HCT116 (cell line): Measurements from ENCODE around the gene RRAS2.

ENCODE experiments used
- EZH2 ChIP-seq: fragments of 200-600 bp; sonication (generic); IDR thresholded peaks from 2 replicates; pipeline ENCODE4 v1.6.1; 2017; ENCODE audit warnings: antibody characterized with exemption, mixed run types
- EZH2phosphoT487 ChIP-seq: fragments of 200-600 bp; IDR thresholded peaks from 2 replicates; pipeline ENCODE4 v1.6.1; 2018; ENCODE audit warnings: antibody characterized with exemption, borderline replicate concordance
- POLR2A ChIP-seq: IDR thresholded peaks from 2 replicates; pipeline ENCODE4 v1.7.0; 2011; ENCODE audit warnings: borderline replicate concordance; ENCODE audit not compliant: insufficient read depth, insufficient read length; ENCODE audit errors: extremely low read depth
- REST ChIP-seq: IDR thresholded peaks from 2 replicates; pipeline ENCODE4 v1.6.1; 2012; ENCODE audit warnings: low read depth

- TF ChIP-seq EZH2, result no peak
- TF ChIP-seq POLR2A, result no peak
- no peak for TF ChIP-seq EZH2phosphoT487
- no peak for TF ChIP-seq REST
These were observed 22.2 kb downstream of the RRAS2 start for GRCh38 chr11:14336507-14337503.
